ENCODE data around the gene ASB16.

- TF ChIP-seq CTCF (IDR thresholded peaks at IDR 0.05; ENCODE audit: extremely low read depth in 1 of 2, insufficient read depth in 1 of 2, low read depth in 1 of 2, low read length in 2 of 2), result no peak
- no peak for TF ChIP-seq POLR2A (IDR thresholded peaks at IDR 0.05; ENCODE audit: low read depth, low read length)
- no peak for TF ChIP-seq POLR2AphosphoS5 (IDR thresholded peaks at IDR 0.05; ENCODE audit: insufficient read depth, low read depth, low read length)
- TF ChIP-seq MAX (IDR thresholded peaks at IDR 0.05; ENCODE audit: insufficient read depth, insufficient read length), result no peak
- TF ChIP-seq EZH2 (IDR thresholded peaks at IDR 0.05; ENCODE audit: borderline replicate concordance, low read depth, low read length, severe bottlenecking), result no peak
Observed at GRCh38 chr17:44124118-44124438, 46.4 kb upstream of the ASB16 start.

All from endothelial cell of umbilical vein (primary cell).